SK-N-SH (cell line): ENCODE data around the gene PHF20. TPM values are rescaled to one million over a fixed set of nuclear protein-coding genes. Genes with fewer than 3 reads are reported as not detected.

ENCODE experiments used
- CTCF ChIA-PET: fragments of 300-600, 350-600 bp; formaldehyde crosslinking; extraction: SDS; loops from one replicate; lab custom pipeline; 2021; lab: Yijun Ruan, JAX
- POLR2A ChIA-PET: fragments of 350-600 bp; sonication (Branson Sonifier 250); formaldehyde crosslinking; extraction: SDS; loops from one replicate; lab custom pipeline; 2020; ENCODE audit warnings: antibody characterized with exemption, inconsistent platforms; lab: Yijun Ruan, JAX
- DNase-seq: peaks from one replicate; pipeline ENCODE4 v3.0.0; 2012
- H2AFZ ChIP-seq: fragments of 200-600 bp; sonication (generic); 2 replicates; pipeline ENCODE4 v1.8.1; 2016; ENCODE audit warnings: antibody characterized with exemption, mild to moderate bottlenecking, low read depth
- H3F3A ChIP-seq: fragments of 200-600 bp; sonication (generic); replicated peaks from 2 replicates; pipeline ENCODE3; 2016; ENCODE audit warnings: antibody characterized with exemption, mild to moderate bottlenecking; ENCODE audit not compliant: insufficient read depth
- H3K27ac ChIP-seq, 2 experiments: fragments of 200-500 bp in 1 of 2; fragments of 200-600 bp in 1 of 2; sonication (Bioruptor generic) in 1 of 2; sonication (generic), shearing (Covaris generic) in 1 of 2; 2 replicates each; pipeline versions ENCODE4 v1.5.1 to v1.6.1; 2014 to 2016; ENCODE audit warnings: low read depth in 2 of 2, inconsistent platforms in 1 of 2, low read length in 1 of 2, mild to moderate bottlenecking in 1 of 2, mixed read lengths in 1 of 2
- H3K27me3 ChIP-seq: fragments of 200-600 bp; sonication (generic), shearing (Covaris generic); 2 replicates; pipeline ENCODE4 v1.6.1; 2016; ENCODE audit warnings: mixed run types; ENCODE audit not compliant: insufficient read depth
- H3K36me3 ChIP-seq, 2 experiments: fragments of 200-500 bp in 1 of 2; fragments of 200-600 bp in 1 of 2; sonication (Bioruptor generic) in 1 of 2; sonication (generic) in 1 of 2; replicated peaks in 1 of 2; 2 replicates each; pipeline versions ENCODE3 to v1.5.1; 2014 to 2016; ENCODE audit warnings: low read length in 1 of 2, mild to moderate bottlenecking in 1 of 2; ENCODE audit not compliant: insufficient read depth in 2 of 2, control insufficient read depth in 1 of 2
- H3K4me1 ChIP-seq, 2 experiments: fragments of 200-500 bp in 1 of 2; fragments of 200-600 bp in 1 of 2; sonication (Bioruptor generic) in 1 of 2; sonication (generic), shearing (Covaris generic) in 1 of 2; 2 replicates each; pipeline versions ENCODE4 v1.5.1 to v1.6.1; 2014 to 2016; ENCODE audit warnings: low read depth in 1 of 2, low read length in 1 of 2, mixed run types in 1 of 2; ENCODE audit not compliant: insufficient read depth in 2 of 2, control insufficient read depth in 1 of 2
- H3K4me2 ChIP-seq: fragments of 200-600 bp; sonication (generic), shearing (Covaris generic); 2 replicates; pipeline ENCODE4 v1.6.1; 2017; ENCODE audit warnings: mixed run types
- H3K4me3 ChIP-seq, 2 experiments: fragments of 200-500 bp in 1 of 2; fragments of 200-600 bp in 1 of 2; sonication (Bioruptor generic) in 1 of 2; sonication (generic), shearing (Covaris generic) in 1 of 2; 2 replicates each; pipeline versions ENCODE4 v1.5.1 to v1.8.1; 2014 to 2016; ENCODE audit warnings: low read depth in 2 of 2, inconsistent platforms in 1 of 2, low read length in 1 of 2, mild to moderate bottlenecking in 1 of 2, mixed read lengths in 1 of 2, moderate library complexity in 1 of 2
- H3K79me2 ChIP-seq: fragments of 200-600 bp; sonication (generic); 2 replicates; pipeline ENCODE4 v1.8.1; 2017; ENCODE audit warnings: mild to moderate bottlenecking; ENCODE audit not compliant: insufficient read depth
- H3K9ac ChIP-seq: fragments of 200-600 bp; sonication (generic); 2 replicates; pipeline ENCODE4 v1.6.1; 2017; ENCODE audit warnings: mixed run types
- H3K9me2 ChIP-seq: fragments of 200-600 bp; sonication (generic); 2 replicates; pipeline ENCODE4 v1.6.1; 2017; ENCODE audit warnings: mixed run types
- H3K9me3 ChIP-seq: fragments of 200-600 bp; sonication (generic); 2 replicates; pipeline ENCODE4 v1.6.1; 2017; ENCODE audit warnings: mixed run types, mild to moderate bottlenecking, moderate library complexity
- H4K20me1 ChIP-seq: fragments of 200-600 bp; sonication (generic); 2 replicates; pipeline ENCODE4 v1.6.1; 2017; ENCODE audit warnings: mild to moderate bottlenecking, mixed run types; ENCODE audit not compliant: insufficient read depth
- ELF1 ChIP-seq: IDR thresholded peaks from 2 replicates; pipeline ENCODE4 v1.4.0; 2012
- EZH2phosphoT487 ChIP-seq: fragments of 200-600 bp; sonication (generic); IDR thresholded peaks from 2 replicates; pipeline ENCODE4 v1.6.1; 2017; ENCODE audit warnings: low read depth, mixed run types, mild to moderate bottlenecking, antibody characterized with exemption, moderate library complexity, borderline replicate concordance
- GABPA ChIP-seq: IDR thresholded peaks from 2 replicates; pipeline ENCODE4 v1.4.0; 2012; ENCODE audit warnings: low read depth, mild to moderate bottlenecking
- NFIC ChIP-seq: IDR thresholded peaks from 2 replicates; pipeline ENCODE4 v1.4.0; 2012; ENCODE audit warnings: borderline replicate concordance
- NRF1 ChIP-seq: IDR thresholded peaks from 2 replicates; pipeline ENCODE4 v1.6.1; 2012; ENCODE audit warnings: low read depth, mild to moderate bottlenecking, low read length
- PBX3 ChIP-seq: IDR thresholded peaks from 2 replicates; pipeline ENCODE4; 2012
- POLR2AphosphoS5 ChIP-seq: IDR thresholded peaks from 2 replicates; pipeline ENCODE4 v1.6.1; 2012; ENCODE audit warnings: low read depth, low read length
- RAD21 ChIP-seq: IDR thresholded peaks from 2 replicates; pipeline ENCODE4 v1.6.1; 2012; ENCODE audit warnings: mild to moderate bottlenecking, low read length
- RCOR1 ChIP-seq: fragments of 150-350 bp; IDR thresholded peaks from 2 replicates; pipeline ENCODE4 v1.6.1; 2017; ENCODE audit warnings: antibody characterized with exemption, low read length
- RFX5 ChIP-seq: IDR thresholded peaks from 2 replicates; pipeline ENCODE4 v1.6.1; 2012; ENCODE audit warnings: mild to moderate bottlenecking, improper control_type of control experiment, low read length
- RXRA ChIP-seq: IDR thresholded peaks from 2 replicates; pipeline ENCODE4 v1.4.0; 2012; ENCODE audit warnings: low read depth, mild to moderate bottlenecking, borderline replicate concordance
- TCF12 ChIP-seq: IDR thresholded peaks from 2 replicates; pipeline ENCODE4 v1.4.0; 2012
- TEAD4 ChIP-seq: IDR thresholded peaks from 2 replicates; pipeline ENCODE4 v1.4.0; 2012; ENCODE audit warnings: mild to moderate bottlenecking, borderline replicate concordance; ENCODE audit not compliant: insufficient read depth
- USF2 ChIP-seq: fragments of 150-350 bp; IDR thresholded peaks from 2 replicates; pipeline ENCODE4 v1.6.1; 2017; ENCODE audit warnings: antibody characterized with exemption, low read length, low read depth, borderline replicate concordance
- WGBS: methylation state at CpG from one replicate; pipeline ENCODE4 v1.1.6; 2017; ENCODE audit warnings: low lambda C conversion rate; 5-methylcytosine and 5-hydroxymethylcytosine counted together
- polyA plus RNA-seq, 3 experiments: library from polyadenylated mRNA; depleted of rRNA; stranded (reverse); fragments of >200 nt; gene quantifications; 2 replicates each; pipeline ENCODE4 v1.2.3, GENCODE V29; 2012
- TF ChIP-seq, protein P1 (sequence below): IDR thresholded peaks from 2 replicates; pipeline ENCODE4 v1.4.0; 2012; ENCODE audit warnings: low read depth
- TF ChIP-seq, protein P2 (sequence below): IDR thresholded peaks from 2 replicates; pipeline ENCODE4 v1.6.1; 2012; ENCODE audit warnings: mild to moderate bottlenecking, low read depth, low read length, moderate library complexity
- TF ChIP-seq, protein P3 (sequence below): fragments of 200-600 bp; sonication (generic); IDR thresholded peaks from 2 replicates; pipeline ENCODE4 v1.6.1; 2017; ENCODE audit warnings: antibody characterized with exemption, mild to moderate bottlenecking, moderate library complexity

The PHF20 gene
- polyA plus RNA-seq, 1 of the 3 experiments (the other 2 are of a cell fraction) = 23.8 TPM

GRCh38 chr20:35891375-35891774, 119.6 kb downstream of the PHF20 start:
- Histone ChIP-seq H3K27me3 (no peaks in the 10 kb centered on the region), H3K79me2 (peaks cover 39% of the 10 kb centered on the region; the same call in 1 of the 2 replicates), H4K20me1 (no peaks in the 10 kb centered on the region), H3K36me3 (peaks cover 0 to 30% of the 10 kb centered on the region in 2 experiments), H3K9ac (no peak overlapping the region), H2AFZ (no peak overlapping the region), H3K4me1 (peaks cover 0 to 9% of the 10 kb centered on the region in 2 experiments; a peak in 2 of 4 replicates), H3F3A (peaks cover 3% of the 10 kb centered on the region), H3K9me2 (no peaks in the 10 kb centered on the region), H3K4me3 (no peak overlapping the region), H3K4me2 (no peak overlapping the region), H3K27ac (no peak overlapping the region), H3K9me3 (no peaks in the 10 kb centered on the region)
- DNase-seq = no peak
- TF ChIP-seq RAD21 (no peak), PBX3 (no peak), EZH2phosphoT487 (no peak), RCOR1 (no peak), POLR2AphosphoS5 (no peak), RXRA (no peak), RFX5 (no peak)
- TF ChIP-seq, protein P1, sequence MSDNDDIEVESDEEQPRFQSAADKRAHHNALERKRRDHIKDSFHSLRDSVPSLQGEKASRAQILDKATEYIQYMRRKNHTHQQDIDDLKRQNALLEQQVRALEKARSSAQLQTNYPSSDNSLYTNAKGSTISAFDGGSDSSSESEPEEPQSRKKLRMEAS = no peak
- TF ChIP-seq, protein P2, sequence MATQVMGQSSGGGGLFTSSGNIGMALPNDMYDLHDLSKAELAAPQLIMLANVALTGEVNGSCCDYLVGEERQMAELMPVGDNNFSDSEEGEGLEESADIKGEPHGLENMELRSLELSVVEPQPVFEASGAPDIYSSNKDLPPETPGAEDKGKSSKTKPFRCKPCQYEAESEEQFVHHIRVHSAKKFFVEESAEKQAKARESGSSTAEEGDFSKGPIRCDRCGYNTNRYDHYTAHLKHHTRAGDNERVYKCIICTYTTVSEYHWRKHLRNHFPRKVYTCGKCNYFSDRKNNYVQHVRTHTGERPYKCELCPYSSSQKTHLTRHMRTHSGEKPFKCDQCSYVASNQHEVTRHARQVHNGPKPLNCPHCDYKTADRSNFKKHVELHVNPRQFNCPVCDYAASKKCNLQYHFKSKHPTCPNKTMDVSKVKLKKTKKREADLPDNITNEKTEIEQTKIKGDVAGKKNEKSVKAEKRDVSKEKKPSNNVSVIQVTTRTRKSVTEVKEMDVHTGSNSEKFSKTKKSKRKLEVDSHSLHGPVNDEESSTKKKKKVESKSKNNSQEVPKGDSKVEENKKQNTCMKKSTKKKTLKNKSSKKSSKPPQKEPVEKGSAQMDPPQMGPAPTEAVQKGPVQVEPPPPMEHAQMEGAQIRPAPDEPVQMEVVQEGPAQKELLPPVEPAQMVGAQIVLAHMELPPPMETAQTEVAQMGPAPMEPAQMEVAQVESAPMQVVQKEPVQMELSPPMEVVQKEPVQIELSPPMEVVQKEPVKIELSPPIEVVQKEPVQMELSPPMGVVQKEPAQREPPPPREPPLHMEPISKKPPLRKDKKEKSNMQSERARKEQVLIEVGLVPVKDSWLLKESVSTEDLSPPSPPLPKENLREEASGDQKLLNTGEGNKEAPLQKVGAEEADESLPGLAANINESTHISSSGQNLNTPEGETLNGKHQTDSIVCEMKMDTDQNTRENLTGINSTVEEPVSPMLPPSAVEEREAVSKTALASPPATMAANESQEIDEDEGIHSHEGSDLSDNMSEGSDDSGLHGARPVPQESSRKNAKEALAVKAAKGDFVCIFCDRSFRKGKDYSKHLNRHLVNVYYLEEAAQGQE = no peak
- CTCF ChIA-PET = interaction anchor here (1.8 kb wide), 1 partner anchor 56 kb away, joined by 3 read pairs; no protein-coding TSS in a partner anchor
- WGBS = 97% methylated on average over 2 of the region's 2 CpGs
- POLR2A ChIA-PET = interaction anchor here (1.2 kb wide), 1 partner anchor 63 kb away, joined by 3 read pairs; the partner anchor contains the start of gene SCAND1

GRCh38 chr20:35892871-35893270, 121.1 kb downstream of the PHF20 start:
- H3K9ac ChIP-seq = no peak overlapping the region
- no peak overlapping the region for H3K4me3 ChIP-seq
- no peaks in the 10 kb centered on the region for H3K9me3 ChIP-seq
- POLR2A ChIA-PET = no interaction called here
- H3K9me2 ChIP-seq = no peaks in the 10 kb centered on the region
- DNase-seq = no peak
- peaks cover 0 to 20% of the 10 kb centered on the region in 2 experiments for H3K36me3 ChIP-seq
- no peaks in the 10 kb centered on the region for H4K20me1 ChIP-seq
- H3K27ac ChIP-seq = no peak overlapping the region
- H3K4me1 ChIP-seq = no peaks in the 10 kb centered on the region; a peak in 1 of 4 replicates
- peaks cover 31% of the 10 kb centered on the region; the same call in 1 of the 2 replicates for H3K79me2 ChIP-seq
- CTCF ChIA-PET = no interaction called here
- H3K27me3 ChIP-seq = no peaks in the 10 kb centered on the region
- 96% methylated on average over 3 of the region's 3 CpGs for WGBS
- no peak overlapping the region for H3K4me2 ChIP-seq
- H2AFZ ChIP-seq = no peak overlapping the region
- H3F3A ChIP-seq = peaks cover 3% of the 10 kb centered on the region
- TF ChIP-seq USF2 (no peak), PBX3 (no peak), TCF12 (no peak), RAD21 (no peak), RXRA (no peak), NFIC (no peak), ELF1 (no peak), GABPA (no peak), NRF1 (no peak), TEAD4 (no peak)
- TF ChIP-seq, protein P3, sequence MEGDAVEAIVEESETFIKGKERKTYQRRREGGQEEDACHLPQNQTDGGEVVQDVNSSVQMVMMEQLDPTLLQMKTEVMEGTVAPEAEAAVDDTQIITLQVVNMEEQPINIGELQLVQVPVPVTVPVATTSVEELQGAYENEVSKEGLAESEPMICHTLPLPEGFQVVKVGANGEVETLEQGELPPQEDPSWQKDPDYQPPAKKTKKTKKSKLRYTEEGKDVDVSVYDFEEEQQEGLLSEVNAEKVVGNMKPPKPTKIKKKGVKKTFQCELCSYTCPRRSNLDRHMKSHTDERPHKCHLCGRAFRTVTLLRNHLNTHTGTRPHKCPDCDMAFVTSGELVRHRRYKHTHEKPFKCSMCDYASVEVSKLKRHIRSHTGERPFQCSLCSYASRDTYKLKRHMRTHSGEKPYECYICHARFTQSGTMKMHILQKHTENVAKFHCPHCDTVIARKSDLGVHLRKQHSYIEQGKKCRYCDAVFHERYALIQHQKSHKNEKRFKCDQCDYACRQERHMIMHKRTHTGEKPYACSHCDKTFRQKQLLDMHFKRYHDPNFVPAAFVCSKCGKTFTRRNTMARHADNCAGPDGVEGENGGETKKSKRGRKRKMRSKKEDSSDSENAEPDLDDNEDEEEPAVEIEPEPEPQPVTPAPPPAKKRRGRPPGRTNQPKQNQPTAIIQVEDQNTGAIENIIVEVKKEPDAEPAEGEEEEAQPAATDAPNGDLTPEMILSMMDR = no peak
